ENCODE measurements around the gene OR5M11.
"Not testable (repeated sequence)": the region's sequence is repeated elsewhere in the genome, so short reads cannot be mapped to it uniquely, and the experiment has no call there.

Gene OR5M11

DNA sequence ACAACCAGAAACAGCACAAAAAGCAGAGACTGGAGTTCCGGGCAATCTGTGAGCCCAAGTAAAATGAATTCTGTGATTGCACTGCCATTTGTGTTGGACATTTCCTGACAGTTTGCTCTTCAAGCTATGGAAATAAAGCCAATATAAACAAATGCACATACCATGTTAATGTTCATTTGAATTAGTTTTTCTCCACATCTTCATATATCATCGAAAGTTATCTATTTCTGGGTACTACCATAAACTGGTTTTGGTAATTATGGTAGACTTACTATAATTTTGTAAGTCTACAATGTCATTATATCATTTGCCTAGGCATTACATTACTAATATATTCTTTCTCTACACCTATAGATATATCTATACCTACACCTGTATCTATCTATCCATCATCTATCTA is at the start of gene OR5M11:
Gene OR5M11 (minus strand): TSS at position 101 of the 400 bp plus-strand sequence. CDS start 0 bp downstream, at position 101.
- DNase-seq (ENCODE audit: low read depth) = no peak

DNA sequence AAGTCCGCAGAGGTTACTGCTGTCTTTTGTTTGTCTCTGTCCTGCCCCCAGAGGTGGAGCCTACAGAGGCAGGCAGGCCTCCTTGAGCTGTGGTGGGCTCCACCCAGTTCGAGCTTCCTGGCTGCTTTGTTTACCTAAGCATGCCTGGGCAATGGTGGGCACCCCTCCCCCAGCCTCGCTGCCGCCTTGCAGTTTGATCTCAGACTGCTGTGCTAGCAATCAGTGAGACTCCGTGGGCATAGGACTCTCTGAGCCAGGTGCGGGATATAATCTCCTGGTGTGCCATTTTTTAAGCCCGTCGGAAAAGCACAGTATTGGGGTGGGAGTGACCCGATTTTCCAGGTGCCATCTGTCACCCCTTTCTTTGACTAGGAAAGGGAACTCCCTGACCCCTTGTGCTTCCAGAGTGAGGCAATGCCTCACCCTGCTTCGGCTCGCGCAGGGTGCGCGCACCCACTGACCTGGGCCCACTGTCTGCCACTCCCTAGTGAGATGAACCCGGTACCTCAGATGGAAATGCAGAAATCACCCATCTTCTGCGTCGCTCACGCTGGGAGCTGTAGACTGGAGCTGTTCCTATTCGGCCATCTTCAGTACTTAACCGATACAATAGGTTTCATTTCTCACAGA is 49.1 kb upstream of the OR5M11 start:
- not testable (repeated sequence) for DNase-seq (ENCODE audit: low read depth)

DNA sequence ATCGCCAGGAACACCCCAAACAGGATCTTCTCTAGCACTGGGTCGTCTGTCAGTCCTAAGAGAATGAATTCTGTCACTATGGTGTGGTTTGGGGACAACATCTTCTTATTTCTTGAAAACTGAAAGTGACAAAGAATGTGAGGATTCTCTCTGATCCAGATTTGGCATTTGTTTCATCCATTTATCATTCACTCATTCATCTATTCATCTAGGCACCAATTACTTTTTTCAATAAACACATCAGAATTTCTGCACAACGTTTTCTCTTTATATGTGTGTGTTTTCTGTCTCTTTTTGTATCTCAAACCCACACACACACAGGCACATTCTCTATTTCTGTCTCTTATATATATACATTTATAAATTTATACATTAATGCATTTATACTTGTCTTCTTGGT is 34.6 kb upstream of the OR5M11 start, which contains the start of gene OR5M10:
Gene OR5M10 (minus strand): TSS at position 101 of the 400 bp plus-strand sequence. CDS start 0 bp downstream, at position 101.
- DNase-seq (ENCODE audit: low read depth) = no peak

DNA sequence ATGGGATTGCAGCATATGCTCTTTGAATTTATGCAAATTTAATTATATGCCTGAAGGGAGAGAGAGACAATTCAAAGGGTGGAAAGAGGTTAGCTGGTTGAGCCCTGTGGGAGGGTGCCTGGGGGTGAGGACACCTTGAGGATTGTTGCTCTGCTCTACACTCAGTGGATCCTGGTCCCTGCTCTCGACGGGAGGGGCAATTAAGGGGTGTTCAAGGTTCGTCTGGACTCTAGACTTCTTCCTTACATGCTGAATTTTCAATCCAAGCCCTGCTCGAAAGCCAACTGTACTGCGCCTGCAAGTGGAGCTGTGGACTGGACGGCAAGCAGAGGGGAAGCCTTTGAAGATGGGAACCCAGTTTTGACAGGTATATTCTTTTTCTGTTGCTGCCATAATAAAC is 15.5 kb upstream of the OR5M11 start:
- DNase-seq (ENCODE audit: low read depth) = no peak

DNA sequence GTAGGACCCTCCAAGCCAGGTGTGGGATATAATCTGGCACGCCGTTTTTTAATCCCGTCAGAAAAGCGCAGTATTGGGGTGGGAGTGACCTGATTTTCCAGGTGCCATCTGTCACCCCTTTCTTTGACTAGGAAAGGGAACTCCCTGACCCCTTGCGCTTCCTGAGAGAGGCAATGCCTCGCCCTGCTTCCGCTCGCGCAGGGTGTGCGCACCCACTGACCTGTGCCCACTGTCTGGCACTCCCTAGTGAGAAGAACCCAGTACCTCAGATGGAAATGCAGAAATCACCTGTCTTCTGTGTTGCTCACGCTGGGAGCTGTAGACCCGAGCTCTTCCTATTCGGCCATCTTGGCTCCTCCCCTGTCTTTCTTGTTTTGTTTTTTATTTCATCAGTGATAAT is 11.6 kb upstream of the OR5M11 start:
- DNase-seq (ENCODE audit: low read depth) = not testable (repeated sequence)

DNA sequence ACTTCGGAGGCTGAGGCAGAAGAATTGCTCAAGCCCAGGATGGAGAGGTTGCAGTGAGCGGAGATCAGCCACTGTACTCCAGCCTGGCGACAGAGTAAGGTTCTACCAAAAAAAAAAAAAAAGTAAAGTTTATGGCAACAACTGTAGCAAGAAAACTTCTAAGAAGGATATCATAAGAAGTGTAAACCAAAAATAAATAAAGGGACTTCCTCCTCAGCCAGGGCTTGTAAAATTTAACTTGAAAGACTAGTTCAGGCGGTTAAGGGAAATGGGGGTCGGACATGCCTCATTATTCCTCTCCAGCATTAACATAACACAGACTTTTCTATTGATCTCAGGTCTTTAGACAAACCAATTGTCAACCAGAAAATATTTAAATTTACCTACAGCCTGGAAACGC is 2.5 kb upstream of the OR5M11 start:
- DNase-seq (ENCODE audit: low read depth) = no peak

DNA sequence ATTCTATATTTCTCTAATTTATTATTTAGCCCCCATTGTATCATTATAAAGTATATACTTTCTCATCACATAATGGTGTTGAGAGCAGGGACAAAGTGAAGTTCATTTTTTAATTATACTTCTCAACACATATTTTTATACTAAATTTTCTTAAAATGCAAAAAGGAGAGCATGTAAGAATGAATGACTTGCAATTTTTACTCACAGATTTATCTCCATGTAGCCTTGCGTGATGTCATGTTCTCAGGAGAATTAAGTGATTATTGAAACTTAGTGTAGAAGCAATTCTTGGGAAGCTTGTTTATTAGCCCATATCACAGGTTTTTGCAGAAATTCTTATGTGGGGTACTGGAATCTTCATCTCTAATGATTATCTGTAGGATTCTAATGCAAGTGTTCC is 682 bp upstream of the OR5M11 start:
- no peak for DNase-seq (ENCODE audit: low read depth)

DNA sequence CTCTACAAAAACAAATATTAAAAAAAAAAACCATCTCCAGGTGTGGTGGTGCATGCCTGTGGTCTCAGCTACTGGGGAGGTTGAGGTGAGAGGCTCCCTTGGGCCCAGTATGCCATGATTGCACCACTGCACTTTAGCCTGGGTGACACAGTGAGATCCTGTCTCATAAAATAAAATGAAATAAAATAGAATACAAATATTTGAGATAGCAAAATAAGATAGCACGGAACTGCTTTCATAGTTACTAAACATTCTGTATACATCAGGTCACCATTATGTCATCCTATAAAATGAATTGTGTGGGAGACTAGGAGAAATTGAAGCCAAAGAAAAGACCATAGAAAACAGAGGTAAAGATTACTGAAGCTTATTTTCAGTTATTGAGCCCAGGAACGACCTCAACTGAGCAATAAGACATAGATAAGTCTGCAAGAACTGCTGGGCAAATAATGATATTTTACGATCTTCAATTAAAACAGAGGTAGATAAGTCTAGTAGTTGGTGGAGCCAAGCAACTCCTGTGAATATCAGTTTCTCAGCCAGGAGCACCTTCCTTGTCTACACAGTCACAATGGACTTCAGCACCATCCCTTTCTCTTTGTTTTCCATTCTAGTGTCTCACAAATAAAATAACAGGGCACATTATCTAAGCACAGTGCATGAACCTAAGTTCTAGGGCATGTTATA is 9.9 kb downstream of the OR5M11 start:
- no peak for DNase-seq (ENCODE audit: low read depth)

DNA sequence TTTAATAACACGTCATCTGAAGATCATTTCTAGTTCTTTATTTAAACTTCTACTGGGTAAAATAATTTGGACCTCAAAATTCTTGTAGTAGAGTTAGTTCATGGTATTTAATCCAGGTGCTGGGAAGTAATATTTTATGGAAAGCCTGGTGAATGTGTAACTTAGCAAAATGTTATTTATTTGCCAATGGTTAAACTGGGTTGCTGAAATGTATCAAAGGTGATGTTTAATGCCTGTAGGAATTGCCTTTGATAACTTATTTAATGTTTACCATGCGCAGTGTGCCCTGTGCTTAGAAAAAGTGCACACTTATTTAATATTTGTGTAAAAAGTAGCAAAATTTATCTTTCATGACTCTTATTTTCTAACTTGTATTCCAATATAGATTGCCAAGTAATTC is 11.2 kb downstream of the OR5M11 start:
- no peak for DNase-seq (ENCODE audit: low read depth)

DNA sequence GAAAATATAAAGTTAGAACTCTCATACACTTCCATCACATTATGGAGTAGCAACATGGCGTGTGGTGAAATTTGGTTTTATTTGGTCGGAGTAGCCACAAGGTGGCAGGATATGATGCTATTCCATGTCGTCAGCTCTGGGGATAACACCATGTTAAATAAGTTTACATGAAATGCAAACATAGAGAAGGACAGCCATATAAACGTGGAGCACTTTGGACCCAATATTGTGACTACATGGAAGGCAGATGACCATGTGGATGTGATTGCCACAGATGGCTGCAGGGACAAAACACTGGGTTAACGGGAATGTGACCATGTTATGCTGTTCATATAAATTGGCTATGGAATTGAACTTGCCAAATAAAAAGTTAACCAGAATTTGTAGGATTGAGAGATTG is 21.0 kb downstream of the OR5M11 start:
- no peak for DNase-seq (ENCODE audit: low read depth)

DNA sequence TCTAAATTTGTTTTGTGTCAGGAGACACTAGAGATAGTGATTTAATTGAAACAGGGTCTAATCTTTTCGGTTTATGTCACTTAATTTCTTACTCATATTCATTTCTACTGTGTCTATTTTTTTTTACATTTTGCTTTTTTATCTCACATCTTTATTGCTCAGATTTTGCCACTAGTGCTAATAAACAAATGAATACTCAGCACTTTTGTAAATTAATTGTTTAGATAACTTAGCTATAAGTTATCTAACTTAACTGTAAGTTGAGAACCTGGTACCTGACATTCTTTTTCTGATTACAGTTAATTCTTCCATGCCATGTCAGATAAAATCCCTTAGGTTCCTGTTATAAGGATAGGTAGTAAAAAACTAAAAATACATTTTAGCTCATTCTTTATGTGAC is 29.8 kb downstream of the OR5M11 start:
- DNase-seq (ENCODE audit: low read depth) = no peak

DNA sequence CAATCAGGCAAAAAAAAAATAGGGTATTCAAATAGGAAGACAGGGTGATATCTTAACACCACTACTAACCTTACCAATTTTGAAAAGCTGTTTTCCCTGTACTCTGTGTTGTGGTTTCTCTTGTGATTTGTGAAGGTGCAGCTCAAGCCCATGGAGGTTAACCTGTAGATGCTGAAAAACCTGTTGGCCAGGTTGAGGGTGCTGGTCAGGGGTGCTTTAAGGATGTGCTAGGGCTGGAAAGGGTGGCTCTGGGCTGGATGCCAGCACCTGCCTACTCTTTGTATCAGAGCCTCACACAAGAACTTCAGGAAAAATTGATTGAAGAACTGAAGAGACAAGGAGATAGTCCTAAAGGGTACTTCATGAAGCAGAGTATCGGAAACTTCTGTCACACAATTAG is 33.6 kb downstream of the OR5M11 start:
- no peak for DNase-seq (ENCODE audit: low read depth)

DNA sequence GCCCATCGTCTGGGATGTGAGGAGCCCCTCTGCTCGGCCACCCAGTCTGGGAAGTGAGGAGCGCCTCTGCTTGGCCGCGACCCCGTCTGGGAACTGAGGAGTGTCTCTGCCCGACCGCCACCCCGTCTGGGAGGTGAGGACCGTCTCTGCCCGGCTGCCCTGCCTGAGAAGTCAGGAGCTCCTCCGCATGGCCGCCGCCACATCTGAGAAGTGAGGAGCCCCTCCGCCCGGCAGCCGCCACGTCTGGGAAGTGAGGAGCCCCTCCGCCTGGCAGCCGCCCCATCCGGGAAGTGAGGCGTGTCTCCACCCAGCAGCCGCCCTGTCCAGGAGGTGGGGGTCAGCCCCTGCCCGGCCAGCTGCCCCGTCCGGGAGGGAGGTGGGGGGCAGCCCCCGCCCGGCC is 46.0 kb downstream of the OR5M11 start:
- DNase-seq (ENCODE audit: low read depth) = no peak

DNA sequence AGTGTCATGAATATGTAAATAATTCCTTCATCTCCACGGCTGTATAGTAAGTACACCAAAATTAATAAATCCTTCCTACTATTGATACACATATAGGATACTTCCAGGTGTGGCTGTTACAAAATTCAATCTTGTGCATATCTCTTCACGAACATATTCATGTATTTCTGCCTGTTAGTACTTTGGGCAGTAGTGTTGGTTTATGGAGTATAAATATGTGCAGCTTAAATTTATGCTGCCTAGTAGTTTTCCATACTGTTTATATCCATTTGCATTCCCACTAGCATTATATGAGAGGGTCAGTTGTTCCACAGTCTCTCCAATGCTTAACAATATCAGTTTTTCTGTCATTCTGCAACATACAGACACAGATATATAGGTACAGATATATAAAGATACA is 47.9 kb downstream of the OR5M11 start:
- no peak for DNase-seq (ENCODE audit: low read depth)
